HFF-Myc (cell line): ENCODE results near the gene SUCLG2.

Experiments
- DNase-seq: peaks from one replicate; pipeline ENCODE4 v3.0.0-alpha.2; 2011; ENCODE audit warnings: low read depth; ENCODE audit errors: extremely low read depth
- H3K4me3 ChIP-seq: replicated peaks from 2 replicates; pipeline ENCODE4 v1.5.1; 2011; ENCODE audit warnings: low read depth, mild to moderate bottlenecking, control low read depth, low read length
- TF ChIP-seq, protein P1 (sequence below): IDR thresholded peaks from 2 replicates; pipeline ENCODE4 v1.5.1; 2012; ENCODE audit warnings: mild to moderate bottlenecking, low read depth, low read length, control low read depth; ENCODE audit errors: missing control alignments

SUCLG2 gene

DNA sequence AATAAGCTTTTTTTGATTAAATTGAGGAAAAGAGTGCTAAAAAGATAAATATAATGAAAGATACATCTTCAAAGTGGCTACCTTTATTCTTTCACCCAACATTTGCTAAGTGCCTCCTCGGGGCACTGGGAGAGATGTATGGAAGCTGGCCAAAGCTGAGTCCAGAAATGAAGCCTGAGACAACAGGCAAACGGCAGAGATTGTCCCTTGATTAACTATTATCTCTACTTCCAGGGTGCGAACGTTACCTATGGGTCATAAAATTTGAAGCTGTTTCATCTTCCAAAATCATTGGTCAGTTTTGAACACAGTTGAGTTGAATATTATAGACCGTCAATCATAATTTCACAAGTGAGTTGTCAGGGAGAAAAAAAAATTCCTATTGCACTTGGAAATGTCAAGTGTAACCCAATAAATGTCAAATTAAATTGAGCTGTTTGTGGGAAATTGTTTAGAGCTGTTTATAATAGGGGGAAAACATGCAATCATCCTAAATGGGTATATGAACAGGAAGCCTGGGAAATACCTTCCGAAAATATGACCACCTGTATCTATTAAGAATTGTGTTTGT is 73.9 kb downstream of the SUCLG2 start:
- H3K4me3 ChIP-seq, result no peak overlapping the region
- DNase-seq, result no peak
- TF ChIP-seq, protein P1, sequence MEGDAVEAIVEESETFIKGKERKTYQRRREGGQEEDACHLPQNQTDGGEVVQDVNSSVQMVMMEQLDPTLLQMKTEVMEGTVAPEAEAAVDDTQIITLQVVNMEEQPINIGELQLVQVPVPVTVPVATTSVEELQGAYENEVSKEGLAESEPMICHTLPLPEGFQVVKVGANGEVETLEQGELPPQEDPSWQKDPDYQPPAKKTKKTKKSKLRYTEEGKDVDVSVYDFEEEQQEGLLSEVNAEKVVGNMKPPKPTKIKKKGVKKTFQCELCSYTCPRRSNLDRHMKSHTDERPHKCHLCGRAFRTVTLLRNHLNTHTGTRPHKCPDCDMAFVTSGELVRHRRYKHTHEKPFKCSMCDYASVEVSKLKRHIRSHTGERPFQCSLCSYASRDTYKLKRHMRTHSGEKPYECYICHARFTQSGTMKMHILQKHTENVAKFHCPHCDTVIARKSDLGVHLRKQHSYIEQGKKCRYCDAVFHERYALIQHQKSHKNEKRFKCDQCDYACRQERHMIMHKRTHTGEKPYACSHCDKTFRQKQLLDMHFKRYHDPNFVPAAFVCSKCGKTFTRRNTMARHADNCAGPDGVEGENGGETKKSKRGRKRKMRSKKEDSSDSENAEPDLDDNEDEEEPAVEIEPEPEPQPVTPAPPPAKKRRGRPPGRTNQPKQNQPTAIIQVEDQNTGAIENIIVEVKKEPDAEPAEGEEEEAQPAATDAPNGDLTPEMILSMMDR, result no peak

DNA sequence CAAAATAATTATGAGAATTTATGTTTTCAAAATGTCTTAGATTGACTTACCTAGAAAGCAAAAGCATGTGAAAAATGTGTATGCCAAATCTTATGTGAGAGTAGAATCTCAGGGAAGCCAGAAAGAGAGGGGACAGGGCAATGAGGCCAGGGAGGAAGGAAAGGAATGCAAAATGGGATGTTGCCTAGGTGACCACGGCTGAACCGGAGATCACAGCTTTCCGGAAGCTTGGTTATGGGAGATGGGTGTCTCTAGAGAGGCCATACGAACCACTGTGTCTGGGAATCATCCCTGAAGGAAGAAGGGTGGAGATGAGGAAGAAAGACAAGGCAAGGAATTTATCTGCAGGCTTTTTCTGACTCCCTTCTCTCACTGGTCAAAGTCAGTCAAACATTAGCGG is 76.0 kb downstream of the SUCLG2 start:
- TF ChIP-seq, protein P1, result no peak
- no peak overlapping the region for H3K4me3 ChIP-seq
- DNase-seq, result no peak

DNA sequence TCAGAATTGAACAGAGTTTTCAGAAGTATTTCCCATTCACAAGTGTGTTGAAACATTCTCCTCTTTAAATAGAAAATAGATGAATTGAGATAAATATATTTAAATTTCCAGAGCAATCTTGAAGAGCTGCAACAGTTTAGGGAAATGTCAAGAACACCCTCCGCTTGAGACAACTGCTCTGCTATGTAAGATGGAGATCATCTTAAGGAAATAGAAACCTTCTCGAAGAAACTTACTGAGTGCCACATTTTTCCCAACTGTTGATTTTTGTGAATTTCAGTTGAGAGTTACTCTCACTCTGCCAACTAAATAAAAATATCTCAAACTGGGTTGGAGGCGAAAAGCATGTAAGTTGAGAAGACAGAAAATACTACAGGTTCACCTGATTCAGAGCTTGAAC is 78.0 kb downstream of the SUCLG2 start:
- H3K4me3 ChIP-seq, result no peak overlapping the region
- no peak for DNase-seq
- TF ChIP-seq, protein P1, result no peak

DNA sequence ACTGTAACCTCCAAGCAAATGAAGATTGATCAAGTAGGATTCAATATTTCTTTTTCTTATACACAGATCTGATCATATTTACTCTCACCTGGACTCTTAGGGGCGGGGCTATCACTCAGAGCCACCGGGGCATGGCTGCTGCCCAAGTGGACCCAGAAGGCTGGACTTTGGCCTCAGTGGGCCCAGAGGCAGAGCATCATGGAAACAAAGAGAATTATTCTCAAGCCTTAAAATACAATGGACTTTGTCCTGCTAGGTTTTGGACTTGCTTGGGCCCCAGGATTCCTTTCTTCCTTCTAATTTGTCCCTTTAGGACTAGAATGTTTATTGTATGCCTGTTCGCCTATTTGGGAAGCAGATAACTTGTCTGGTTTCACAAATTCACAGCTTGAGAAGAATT is 85.1 kb downstream of the SUCLG2 start:
- no peak for DNase-seq
- no peak overlapping the region for H3K4me3 ChIP-seq
- TF ChIP-seq, protein P1, result no peak

DNA sequence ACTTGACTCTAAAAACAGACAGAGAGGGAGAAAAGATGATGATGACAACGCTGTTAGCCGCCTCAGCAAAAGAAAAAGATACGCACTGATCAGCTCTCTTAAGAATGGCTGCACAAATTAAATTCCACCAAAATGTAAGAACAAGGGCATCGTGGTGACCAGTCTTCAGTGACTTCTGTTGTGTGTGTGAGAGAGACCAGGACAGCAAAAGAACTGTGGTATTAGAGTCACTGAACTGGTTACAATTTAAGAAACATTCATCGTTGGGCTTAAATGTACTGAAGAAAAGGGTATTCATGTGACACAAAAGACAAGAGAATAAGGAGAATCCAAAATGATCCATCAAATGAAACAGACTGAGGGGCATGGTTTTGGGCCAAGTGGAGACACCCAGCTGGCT is 86.5 kb downstream of the SUCLG2 start:
- no peak overlapping the region for H3K4me3 ChIP-seq
- TF ChIP-seq, protein P1, result no peak
- no peak for DNase-seq

DNA sequence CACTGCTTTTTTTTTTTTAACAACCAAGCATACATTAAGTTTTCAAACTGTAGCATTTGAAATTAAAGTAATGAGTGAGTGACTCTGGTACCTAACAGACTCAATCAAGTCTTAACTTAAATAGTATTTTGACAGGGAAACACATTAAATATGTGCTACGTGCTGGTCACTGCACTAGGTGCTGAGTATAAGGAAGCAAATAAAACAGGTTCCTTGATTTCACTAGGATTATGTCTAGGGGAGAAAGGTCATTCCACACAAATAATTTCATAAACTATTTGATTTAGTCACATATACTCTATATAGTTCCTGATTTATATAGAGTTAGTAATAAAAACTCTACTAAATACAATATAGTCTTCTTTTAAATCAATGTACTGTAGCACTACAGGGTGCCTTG is 89.4 kb downstream of the SUCLG2 start:
- no peak overlapping the region for H3K4me3 ChIP-seq
- TF ChIP-seq, protein P1, result no peak
- DNase-seq, result no peak

DNA sequence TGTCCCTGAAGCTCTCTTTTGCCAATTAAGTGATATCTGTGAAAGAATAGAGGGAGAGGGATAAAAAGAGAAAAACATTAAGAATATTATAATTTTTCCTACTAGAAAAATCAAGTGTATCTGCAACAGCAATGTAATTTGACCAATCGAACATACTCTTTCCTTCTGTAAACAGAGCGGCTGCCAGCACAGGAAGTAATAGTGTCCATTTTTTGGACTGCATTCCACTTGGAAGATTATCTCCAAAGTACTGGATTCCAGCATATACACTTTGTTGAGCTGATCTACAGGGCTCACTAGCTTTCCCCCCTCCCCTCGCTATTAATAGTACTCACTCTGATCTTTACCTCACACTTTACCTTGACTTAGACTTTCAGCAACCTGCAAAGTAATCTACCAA is 90.4 kb downstream of the SUCLG2 start:
- H3K4me3 ChIP-seq, result no peak overlapping the region
- DNase-seq, result no peak
- TF ChIP-seq, protein P1, result no peak
